Neural cell (in vitro differentiated cells): Measurements from ENCODE around the gene METTL15.

Experiments used
- CTCF ChIP-seq: fragments of 450-650 bp; IDR thresholded peaks from 2 replicates; pipeline ENCODE4 v1.5.1; 2014; ENCODE audit warnings: antibody characterized with exemption, mild to moderate bottlenecking, moderate library complexity; ENCODE audit not compliant: poor library complexity, severe bottlenecking
- EP300 ChIP-seq: fragments of 450-650 bp; conservative IDR thresholded peaks from 2 replicates; pipeline ENCODE4 v1.6.1; 2014; ENCODE audit warnings: antibody characterized with exemption, mild to moderate bottlenecking, moderate library complexity; ENCODE audit not compliant: poor library complexity, severe bottlenecking
- EZH2 ChIP-seq: fragments of 200-600, 300-800 bp; shearing (Covaris generic), sonication (generic); IDR thresholded peaks from 2 replicates; pipeline ENCODE4 v1.6.1; 2014; ENCODE audit warnings: antibody characterized with exemption, low read length, borderline replicate concordance, mild to moderate bottlenecking; ENCODE audit not compliant: insufficient read depth, poor library complexity, severe bottlenecking
- MXI1 ChIP-seq: fragments of 450-650 bp; conservative IDR thresholded peaks from 2 replicates; pipeline ENCODE4 v1.6.1; 2014; ENCODE audit warnings: antibody characterized with exemption, mild to moderate bottlenecking; ENCODE audit not compliant: poor library complexity, severe bottlenecking
- POLR2AphosphoS5 ChIP-seq: IDR thresholded peaks from 2 replicates; pipeline ENCODE4 v1.6.1; 2012
- RAD21 ChIP-seq: fragments of 450-650 bp; conservative IDR thresholded peaks from 2 replicates; pipeline ENCODE4 v1.6.1; 2014; ENCODE audit warnings: antibody characterized with exemption, mild to moderate bottlenecking, moderate library complexity
- REST ChIP-seq: IDR thresholded peaks from 2 replicates; pipeline ENCODE4 v1.6.1; 2012; ENCODE audit warnings: borderline replicate concordance
- SMC3 ChIP-seq: fragments of 450-650 bp; conservative IDR thresholded peaks from 2 replicates; pipeline ENCODE4 v1.6.1; 2014; ENCODE audit warnings: antibody characterized with exemption, mild to moderate bottlenecking, moderate library complexity; ENCODE audit not compliant: poor library complexity
- TAF1 ChIP-seq: IDR thresholded peaks from 2 replicates; pipeline ENCODE4 v1.6.1; 2012; ENCODE audit warnings: low read depth

GRCh38 chr11:28146123-28146751, 38.0 kb downstream of the METTL15 start:
- TF ChIP-seq POLR2AphosphoS5 = no peak
- no peak for TF ChIP-seq RAD21
- TF ChIP-seq MXI1 = no peak
- TF ChIP-seq CTCF = no peak
- TF ChIP-seq TAF1 = no peak
- TF ChIP-seq EZH2 = no peak
- no peak for TF ChIP-seq REST
- no peak for TF ChIP-seq EP300
- no peak for TF ChIP-seq SMC3
